OCI-LY3 (cell line): ENCODE data around the gene LMX1A.

ENCODE experiments used
- EZH2phosphoT487 ChIP-seq: fragments of 200-600 bp; shearing (Covaris generic); IDR thresholded peaks from 2 replicates; pipeline ENCODE4 v1.6.1; 2018; ENCODE audit warnings: antibody characterized with exemption, mixed run types, low read depth
- TF ChIP-seq, protein P1 (sequence below): fragments of 200-600, 300-600 bp; sonication (generic); IDR thresholded peaks from 2 replicates; pipeline ENCODE4 v1.5.1; 2014; ENCODE audit warnings: antibody characterized with exemption, low read length, low read depth

- TF ChIP-seq, protein P1, sequence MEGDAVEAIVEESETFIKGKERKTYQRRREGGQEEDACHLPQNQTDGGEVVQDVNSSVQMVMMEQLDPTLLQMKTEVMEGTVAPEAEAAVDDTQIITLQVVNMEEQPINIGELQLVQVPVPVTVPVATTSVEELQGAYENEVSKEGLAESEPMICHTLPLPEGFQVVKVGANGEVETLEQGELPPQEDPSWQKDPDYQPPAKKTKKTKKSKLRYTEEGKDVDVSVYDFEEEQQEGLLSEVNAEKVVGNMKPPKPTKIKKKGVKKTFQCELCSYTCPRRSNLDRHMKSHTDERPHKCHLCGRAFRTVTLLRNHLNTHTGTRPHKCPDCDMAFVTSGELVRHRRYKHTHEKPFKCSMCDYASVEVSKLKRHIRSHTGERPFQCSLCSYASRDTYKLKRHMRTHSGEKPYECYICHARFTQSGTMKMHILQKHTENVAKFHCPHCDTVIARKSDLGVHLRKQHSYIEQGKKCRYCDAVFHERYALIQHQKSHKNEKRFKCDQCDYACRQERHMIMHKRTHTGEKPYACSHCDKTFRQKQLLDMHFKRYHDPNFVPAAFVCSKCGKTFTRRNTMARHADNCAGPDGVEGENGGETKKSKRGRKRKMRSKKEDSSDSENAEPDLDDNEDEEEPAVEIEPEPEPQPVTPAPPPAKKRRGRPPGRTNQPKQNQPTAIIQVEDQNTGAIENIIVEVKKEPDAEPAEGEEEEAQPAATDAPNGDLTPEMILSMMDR: no peak
- no peak for TF ChIP-seq EZH2phosphoT487
These were observed 130.2 kb downstream of the LMX1A start for GRCh38 chr1:165226326-165226725.
